ENCODE measurements around the gene DCK. TPM values are rescaled to one million over a fixed set of nuclear protein-coding genes. Genes with fewer than 3 reads are reported as not detected.

Gene DCK
- total and polyA plus RNA-seq, 2 donors (not counting 1 experiment from before 2014, with no cell fraction given): 34.8 to 58.2 TPM

- Mint-ChIP-seq H3K4me3 (no peak overlapping the region), H3K4me1 (peaks cover 5% of the 10 kb centered on the region), H3K27ac (no peak overlapping the region), H3K27me3 (no peaks in the 10 kb centered on the region), H3K9me3 (ENCODE audit: insufficient read depth) (peaks cover 2% of the 10 kb centered on the region)
- Histone ChIP-seq H3K79me2 (ENCODE audit: control insufficient read depth, insufficient read depth, low read length) (no peaks in the 10 kb centered on the region), H3K4me1 (ENCODE audit: control insufficient read depth in 2 of 2, insufficient read depth in 2 of 2, low read length in 2 of 2) (no peaks in the 10 kb centered on the region), H4K20me1 (ENCODE audit: control insufficient read depth, insufficient read depth, low read length, poor library complexity, severe bottlenecking) (no peaks in the 10 kb centered on the region), H3K36me3 (replicated peaks in 1 of 2; ENCODE audit: control extremely low read depth in 1 of 2, control insufficient read depth in 1 of 2, extremely low read depth in 1 of 2, insufficient read depth in 2 of 2, low read length in 1 of 2) (peaks cover 0 to 5% of the 10 kb centered on the region in 2 experiments), H3K9ac (ENCODE audit: low read length) (no peak overlapping the region), H3K4me3 (ENCODE audit: control extremely low read depth in 1 of 5, extremely low read depth in 1 of 5, insufficient read depth in 1 of 5, low read depth in 2 of 5, low read length in 4 of 5) (no peak overlapping the region), H3K4me2 (replicated peaks; ENCODE audit: low read depth, low read length, poor library complexity, severe bottlenecking) (no peak overlapping the region), H3K27me3 (replicated peaks in 1 of 4; ENCODE audit: control extremely low read depth in 1 of 4, control insufficient read depth in 3 of 4, insufficient read depth in 4 of 4, low read length in 3 of 4) (no peaks in the 10 kb centered on the region), H2AFZ (ENCODE audit: insufficient read depth, low read depth, low read length, poor library complexity, severe bottlenecking) (no peak overlapping the region), H3K9me3 (ENCODE audit: control extremely low read depth in 1 of 3, control insufficient read depth in 2 of 3, insufficient read depth in 1 of 3, low read length in 2 of 3) (peaks cover 2 to 17% (median 3%) of the 10 kb centered on the region in 3 donors), H3K27ac (ENCODE audit: low read length in 2 of 2) (no peak overlapping the region)
- intact Hi-C loops (cut with micrococcal nuclease): no loop called here
- POLR2A ChIA-PET: no interaction called here
- no peak for ATAC-seq (ENCODE audit: low read depth)
- CTCF ChIA-PET: no interaction called here
- 100% methylated on average over 2 of the region's 4 CpGs for WGBS (ENCODE audit: insufficient coverage)
- no peak for TF ChIP-seq EZH2 (IDR thresholded peaks at IDR 0.05; ENCODE audit: borderline replicate concordance, insufficient read depth, low read depth, low read length, poor library complexity, severe bottlenecking)
- TF ChIP-seq, protein P1, sequence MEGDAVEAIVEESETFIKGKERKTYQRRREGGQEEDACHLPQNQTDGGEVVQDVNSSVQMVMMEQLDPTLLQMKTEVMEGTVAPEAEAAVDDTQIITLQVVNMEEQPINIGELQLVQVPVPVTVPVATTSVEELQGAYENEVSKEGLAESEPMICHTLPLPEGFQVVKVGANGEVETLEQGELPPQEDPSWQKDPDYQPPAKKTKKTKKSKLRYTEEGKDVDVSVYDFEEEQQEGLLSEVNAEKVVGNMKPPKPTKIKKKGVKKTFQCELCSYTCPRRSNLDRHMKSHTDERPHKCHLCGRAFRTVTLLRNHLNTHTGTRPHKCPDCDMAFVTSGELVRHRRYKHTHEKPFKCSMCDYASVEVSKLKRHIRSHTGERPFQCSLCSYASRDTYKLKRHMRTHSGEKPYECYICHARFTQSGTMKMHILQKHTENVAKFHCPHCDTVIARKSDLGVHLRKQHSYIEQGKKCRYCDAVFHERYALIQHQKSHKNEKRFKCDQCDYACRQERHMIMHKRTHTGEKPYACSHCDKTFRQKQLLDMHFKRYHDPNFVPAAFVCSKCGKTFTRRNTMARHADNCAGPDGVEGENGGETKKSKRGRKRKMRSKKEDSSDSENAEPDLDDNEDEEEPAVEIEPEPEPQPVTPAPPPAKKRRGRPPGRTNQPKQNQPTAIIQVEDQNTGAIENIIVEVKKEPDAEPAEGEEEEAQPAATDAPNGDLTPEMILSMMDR (IDR thresholded peaks at IDR 0.05): no peak
- no peak for DNase-seq
Observed at GRCh38 chr4:71045256-71045655, 51.8 kb downstream of the DCK start.

GRCh38 chr4:71049395-71049794, 55.9 kb downstream of the DCK start:
- Histone ChIP-seq H3K79me2 (ENCODE audit: control insufficient read depth, insufficient read depth, low read length) (no peaks in the 10 kb centered on the region), H3K27ac (ENCODE audit: low read length in 2 of 2) (no peak overlapping the region), H3K9me3 (ENCODE audit: control extremely low read depth in 1 of 3, control insufficient read depth in 2 of 3, insufficient read depth in 1 of 3, low read length in 2 of 3) (peaks cover 0 to 10% (median 1%) of the 10 kb centered on the region in 3 donors), H3K4me3 (ENCODE audit: control extremely low read depth in 1 of 5, extremely low read depth in 1 of 5, insufficient read depth in 1 of 5, low read depth in 2 of 5, low read length in 4 of 5) (no peak overlapping the region), H3K36me3 (replicated peaks in 1 of 2; ENCODE audit: control extremely low read depth in 1 of 2, control insufficient read depth in 1 of 2, extremely low read depth in 1 of 2, insufficient read depth in 2 of 2, low read length in 1 of 2) (no peaks in the 10 kb centered on the region), H3K9ac (ENCODE audit: low read length) (no peak overlapping the region), H3K4me1 (ENCODE audit: control insufficient read depth in 2 of 2, insufficient read depth in 2 of 2, low read length in 2 of 2) (no peaks in the 10 kb centered on the region), H3K27me3 (replicated peaks in 1 of 4; ENCODE audit: control extremely low read depth in 1 of 4, control insufficient read depth in 3 of 4, insufficient read depth in 4 of 4, low read length in 3 of 4) (no peaks in the 10 kb centered on the region), H2AFZ (ENCODE audit: insufficient read depth, low read depth, low read length, poor library complexity, severe bottlenecking) (no peak overlapping the region), H4K20me1 (ENCODE audit: control insufficient read depth, insufficient read depth, low read length, poor library complexity, severe bottlenecking) (no peaks in the 10 kb centered on the region), H3K4me2 (replicated peaks; ENCODE audit: low read depth, low read length, poor library complexity, severe bottlenecking) (no peak overlapping the region)
- Mint-ChIP-seq H3K27me3 (no peaks in the 10 kb centered on the region), H3K4me3 (no peak overlapping the region), H3K27ac (no peak overlapping the region), H3K4me1 (no peaks in the 10 kb centered on the region), H3K9me3 (ENCODE audit: insufficient read depth) (no peaks in the 10 kb centered on the region)
- ChIA-PET POLR2A (no interaction called here), CTCF (no interaction called here)
- DNase-seq: no peak
- no peak for ATAC-seq (ENCODE audit: low read depth)
- TF ChIP-seq, protein P1 (IDR thresholded peaks at IDR 0.05): no peak
- TF ChIP-seq EZH2 (IDR thresholded peaks at IDR 0.05; ENCODE audit: borderline replicate concordance, insufficient read depth, low read depth, low read length, poor library complexity, severe bottlenecking): no peak
- WGBS (ENCODE audit: insufficient coverage): 100% methylated on average over 1 of the region's 5 CpGs
- intact Hi-C loops (cut with micrococcal nuclease): no loop called here
